ENCODE data around the gene VEPH1.
"Not testable (repeated sequence)": the region's sequence is repeated elsewhere in the genome, so short reads cannot be mapped to it uniquely, and the experiment has no call there.

Gene VEPH1

DNA sequence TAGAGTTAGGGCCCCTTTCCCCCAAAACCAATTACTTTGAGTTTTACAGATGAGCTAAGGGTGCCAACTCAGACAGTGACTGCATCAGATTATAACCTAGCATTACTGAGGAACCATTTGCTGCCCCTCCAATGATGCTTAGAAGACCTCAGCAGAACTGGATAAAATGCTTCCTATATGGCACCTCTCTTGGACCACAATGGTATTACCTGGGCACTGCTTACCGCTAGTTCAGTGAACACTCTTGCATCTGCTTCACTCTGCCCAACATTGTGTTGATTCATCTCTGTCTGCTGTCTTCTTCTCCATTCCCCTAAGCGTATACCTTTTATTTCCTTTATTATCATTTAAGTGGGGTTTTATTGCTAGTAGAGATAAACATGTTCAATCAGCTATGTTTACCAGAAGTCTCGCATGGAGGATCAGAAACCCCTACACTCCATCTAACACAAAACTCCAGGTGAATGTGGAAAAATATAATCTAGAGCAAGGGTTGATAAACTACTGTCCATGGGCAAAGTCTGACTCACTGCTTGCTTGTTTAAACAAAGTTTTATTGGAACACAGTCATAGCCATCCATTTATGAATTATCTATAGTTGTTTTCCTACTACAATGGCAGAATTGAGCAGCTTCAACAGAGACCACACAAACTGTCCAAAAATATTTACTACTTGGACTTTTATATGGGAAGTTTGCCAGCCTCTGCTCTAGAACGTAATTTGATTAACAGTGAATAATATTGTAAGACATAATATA is 166.8 kb downstream of the VEPH1 start:
- no peak for DNase-seq

DNA sequence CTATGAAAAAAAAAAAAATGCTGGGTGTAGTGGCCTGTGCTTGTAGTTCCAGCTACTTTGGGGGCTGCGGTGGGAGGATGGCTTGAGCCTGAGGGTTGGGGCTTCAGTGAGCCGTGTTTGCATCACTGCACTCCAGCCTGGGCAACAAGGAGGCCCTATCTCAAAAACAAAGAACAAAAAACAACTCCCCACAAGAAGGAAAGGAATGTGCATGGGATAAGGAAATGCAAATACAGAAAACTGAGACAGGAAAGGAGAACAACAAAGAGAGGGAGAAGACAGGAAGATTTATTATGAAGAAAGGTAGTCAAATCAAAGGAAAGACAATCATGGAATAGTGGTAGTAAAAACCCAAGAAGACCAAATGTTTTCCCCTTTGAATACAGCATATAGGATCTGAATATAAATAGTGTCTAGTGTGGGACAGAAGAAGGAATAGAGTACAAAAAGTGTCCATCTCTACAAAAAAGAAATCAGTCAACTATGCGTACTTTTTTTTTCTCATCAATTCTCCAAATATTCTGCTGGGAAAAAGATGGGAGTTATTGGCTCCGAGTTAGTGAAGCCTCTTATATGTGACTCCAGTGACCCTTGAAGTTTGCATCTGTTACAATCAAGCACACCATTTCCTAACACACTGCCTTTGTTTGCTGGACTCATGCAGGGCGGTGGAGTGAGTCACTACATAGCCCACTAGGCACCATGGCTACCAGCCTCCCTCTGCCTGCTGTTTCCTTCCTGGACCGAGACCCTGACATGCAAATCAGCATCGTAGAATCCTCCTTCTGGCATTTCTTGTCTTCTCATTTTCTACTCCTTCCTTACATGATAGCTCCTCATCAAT is 167.8 kb downstream of the VEPH1 start:
- DNase-seq = no peak

DNA sequence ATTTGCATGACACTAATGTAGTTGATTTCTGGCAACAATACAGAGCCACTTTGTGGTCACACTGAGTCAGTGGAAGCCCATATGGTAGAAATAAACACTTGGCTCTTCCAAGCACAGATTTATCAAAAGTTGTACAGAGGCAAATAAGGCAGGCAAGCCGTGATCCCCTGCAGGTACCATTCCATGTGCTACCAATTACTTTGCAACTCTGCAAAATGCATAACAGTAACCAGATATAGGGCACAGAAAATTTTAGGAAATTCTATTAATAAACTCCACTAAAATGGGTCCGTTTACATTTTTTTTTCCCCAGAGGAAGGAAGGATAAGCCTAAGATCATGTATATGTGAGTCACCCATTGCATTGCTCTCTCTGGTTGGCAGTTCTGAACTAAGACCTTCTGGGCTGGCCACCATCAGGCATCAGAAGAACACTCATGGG is 169.6 kb downstream of the VEPH1 start:
- no peak for DNase-seq

DNA sequence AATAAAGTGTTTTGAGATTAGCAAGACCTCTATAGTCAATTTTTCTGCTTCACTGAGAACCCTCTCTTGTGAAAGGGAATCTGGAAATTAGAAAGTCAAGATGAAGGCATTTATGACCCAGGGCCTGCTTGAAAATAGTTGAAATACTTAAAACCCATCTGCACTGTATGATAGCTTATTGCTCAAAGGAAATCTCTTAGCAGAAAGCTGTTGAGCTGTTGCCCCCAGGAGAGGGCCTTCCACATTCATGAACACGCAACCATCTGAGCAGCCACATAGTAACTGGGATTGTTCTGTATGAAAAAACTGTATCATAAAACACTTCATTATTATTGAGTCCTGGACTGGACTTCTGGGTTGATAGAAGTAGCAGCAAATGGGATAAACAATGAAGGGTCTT is 173.0 kb downstream of the VEPH1 start:
- no peak for DNase-seq

DNA sequence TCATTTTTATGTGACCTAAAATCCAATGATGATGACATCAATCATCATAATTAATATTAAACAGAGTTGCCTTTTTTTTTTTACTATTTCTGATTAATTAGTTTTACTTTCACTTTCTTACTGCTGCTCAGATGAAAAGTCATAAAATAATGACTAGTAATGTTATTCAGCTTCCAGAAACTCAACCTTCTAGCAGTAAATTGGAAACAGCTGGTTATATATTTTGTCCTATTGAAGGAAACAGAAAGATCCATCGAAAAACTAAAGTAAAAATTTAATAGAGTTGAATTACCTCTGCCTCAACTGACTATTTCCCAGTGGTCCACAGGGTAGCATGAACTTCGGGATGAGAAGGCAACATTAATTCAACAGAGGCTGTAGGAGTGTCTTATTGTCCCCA is 173.7 kb downstream of the VEPH1 start:
- no peak for DNase-seq

DNA sequence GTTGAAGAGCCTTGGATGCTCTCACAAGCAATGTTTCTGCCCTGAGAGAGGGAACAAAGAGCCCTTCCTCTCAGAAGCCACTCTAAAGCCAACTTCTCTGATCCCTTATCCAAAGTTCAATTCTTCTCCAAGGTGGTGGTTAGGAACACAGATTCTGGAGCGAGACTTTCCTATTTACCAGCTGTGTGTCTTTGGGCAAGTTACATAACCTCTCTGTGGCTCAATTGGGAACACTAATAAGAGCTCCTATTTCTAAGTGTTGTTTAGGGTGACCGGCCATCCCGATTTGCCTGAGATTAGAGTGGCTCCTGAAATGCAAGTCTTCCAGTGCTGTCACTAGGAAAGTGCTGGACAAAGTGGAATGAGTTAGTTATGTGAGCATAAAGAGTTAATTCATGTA is 175.4 kb downstream of the VEPH1 start:
- no peak for DNase-seq

DNA sequence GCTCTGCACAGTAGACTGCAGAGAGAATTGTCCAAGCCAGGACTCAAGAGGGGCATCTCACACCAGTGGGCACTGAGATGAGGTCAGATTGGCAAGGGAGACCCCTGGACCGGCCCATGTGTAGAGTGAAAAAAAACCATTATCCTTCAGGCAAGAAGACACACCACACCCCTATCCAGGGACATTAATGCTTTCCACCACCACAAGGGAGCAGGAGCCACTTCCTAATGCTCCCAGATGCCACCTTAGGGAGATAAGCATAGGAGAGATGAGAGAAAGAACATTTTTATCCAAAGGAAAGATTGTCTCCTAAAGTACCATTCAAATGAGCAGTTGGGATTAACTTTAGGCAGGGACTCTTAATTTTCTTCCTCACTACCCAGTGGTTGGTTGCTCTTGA is 176.2 kb downstream of the VEPH1 start:
- DNase-seq = no peak

DNA sequence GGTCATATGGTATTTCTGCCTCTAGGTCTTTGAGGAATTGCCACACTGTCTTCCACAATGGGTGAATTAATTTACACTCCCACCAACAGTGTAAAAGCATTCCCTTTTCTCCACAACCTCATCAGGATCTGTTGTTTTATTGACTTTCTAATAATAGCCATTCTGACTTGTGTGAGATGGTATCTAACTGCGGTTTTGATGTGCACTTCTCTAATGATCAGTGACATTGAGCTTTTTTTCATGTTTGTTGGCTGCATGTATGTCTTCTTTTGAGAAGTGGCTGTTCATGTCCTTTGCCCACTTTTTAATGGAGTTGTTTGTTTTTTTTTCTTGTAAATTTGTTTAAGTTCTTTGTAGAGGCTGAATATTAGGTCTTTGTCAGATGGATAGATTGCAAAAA is 178.3 kb downstream of the VEPH1 start:
- not testable (repeated sequence) for DNase-seq

DNA sequence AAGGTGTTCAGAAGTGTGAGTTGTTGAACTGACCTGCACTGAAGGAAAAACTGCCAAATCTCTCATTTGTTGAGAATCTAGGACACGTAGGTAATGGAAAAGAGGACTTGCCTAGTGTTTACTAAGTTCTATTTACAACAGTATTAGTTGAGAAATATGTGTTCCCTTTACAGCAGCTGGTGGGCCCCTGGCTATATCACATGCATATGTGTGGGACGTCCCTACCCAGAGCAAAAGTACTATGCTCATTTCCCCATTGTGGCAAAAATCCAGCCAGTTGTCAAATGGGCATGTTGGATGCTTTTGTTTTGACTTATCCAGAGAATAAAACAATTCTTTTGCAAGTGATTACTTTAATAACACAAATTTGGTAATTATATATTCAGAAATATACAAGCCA is 179.9 kb downstream of the VEPH1 start:
- DNase-seq = no peak

DNA sequence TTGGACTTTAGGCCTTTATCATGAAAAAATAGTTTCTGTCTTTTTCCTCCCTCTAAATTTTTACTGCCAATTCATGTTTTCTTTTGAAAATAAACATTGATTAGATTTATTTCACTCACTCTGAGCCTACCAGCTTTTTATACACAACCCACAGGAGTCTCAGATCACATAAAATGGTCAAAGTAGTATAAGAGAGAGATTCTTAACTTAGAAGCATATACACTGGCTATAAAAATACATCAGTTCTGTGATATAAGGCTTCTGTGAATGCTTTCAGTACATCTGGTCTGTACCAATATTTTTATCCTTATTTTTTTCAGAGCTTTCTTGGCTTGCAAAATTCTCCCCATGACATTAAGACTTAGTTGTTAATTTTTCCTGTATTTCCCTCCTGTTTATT is 183.5 kb downstream of the VEPH1 start:
- no peak for DNase-seq

DNA sequence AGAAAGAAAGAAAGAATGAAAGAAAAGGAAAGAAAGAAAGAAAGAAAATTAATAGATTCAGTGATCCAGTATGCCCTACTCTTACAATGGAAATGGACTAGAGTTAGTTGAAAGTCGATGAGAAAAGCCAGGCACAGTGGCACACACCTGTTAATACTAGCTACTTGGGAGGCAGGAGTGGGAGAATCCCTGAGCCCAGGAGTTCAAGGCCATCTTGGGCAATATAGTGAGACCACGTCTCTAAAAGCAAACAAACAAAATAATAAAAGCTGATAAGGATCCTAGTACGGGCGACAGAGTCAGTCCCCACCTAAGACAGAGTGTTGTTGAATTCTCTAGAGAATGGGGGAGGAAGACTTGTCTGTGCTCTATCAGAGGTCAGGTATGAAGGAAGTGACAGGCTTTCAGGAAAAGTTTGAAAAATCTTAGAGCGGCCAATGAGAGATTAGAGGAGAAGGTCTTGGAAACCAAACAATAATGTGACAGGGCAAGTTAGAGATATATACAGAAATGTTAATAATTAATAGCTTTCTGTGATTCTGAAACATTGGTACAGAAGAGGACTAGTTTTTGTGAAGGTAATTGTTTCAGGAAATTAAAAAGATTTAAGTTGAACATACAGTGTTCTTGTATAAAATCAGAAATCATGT is 184.5 kb downstream of the VEPH1 start:
- DNase-seq = no peak

DNA sequence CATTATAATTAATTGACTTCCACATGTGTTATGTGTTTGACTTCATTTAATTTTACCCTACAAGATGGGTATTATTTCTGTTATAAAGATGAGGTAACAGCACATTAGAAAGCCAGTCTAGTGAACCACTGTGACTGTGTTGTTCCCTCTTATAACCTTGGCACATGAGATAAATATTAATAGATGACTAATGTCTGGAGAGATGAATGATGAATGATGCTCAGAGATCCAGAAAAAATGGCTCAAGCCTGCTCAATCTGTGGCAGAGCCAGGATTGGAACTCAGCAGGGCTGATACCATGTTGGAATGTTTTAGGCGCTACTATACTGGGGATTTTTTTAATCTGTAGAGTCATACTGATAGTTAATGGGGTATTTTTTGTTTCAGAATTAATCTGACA is 185.3 kb downstream of the VEPH1 start:
- DNase-seq = no peak

DNA sequence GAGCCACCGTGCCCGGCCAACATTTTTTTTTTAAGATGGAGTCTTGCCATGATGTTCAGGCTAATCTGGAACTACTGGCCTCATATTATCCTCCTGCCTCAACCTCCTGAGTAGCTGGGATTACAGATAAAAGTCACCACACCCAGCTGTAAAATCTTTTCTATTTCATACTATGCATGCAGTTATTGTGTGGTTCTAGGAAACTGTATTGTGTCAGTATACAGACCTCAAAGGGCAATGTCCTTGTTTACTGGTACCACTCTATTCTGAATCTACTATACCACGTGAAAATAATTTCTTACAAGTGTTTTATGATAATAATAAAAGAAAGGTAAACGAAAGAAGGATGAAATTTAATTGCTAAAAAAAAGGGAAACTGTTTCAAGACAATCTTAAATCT is 190.0 kb downstream of the VEPH1 start:
- DNase-seq = no peak

DNA sequence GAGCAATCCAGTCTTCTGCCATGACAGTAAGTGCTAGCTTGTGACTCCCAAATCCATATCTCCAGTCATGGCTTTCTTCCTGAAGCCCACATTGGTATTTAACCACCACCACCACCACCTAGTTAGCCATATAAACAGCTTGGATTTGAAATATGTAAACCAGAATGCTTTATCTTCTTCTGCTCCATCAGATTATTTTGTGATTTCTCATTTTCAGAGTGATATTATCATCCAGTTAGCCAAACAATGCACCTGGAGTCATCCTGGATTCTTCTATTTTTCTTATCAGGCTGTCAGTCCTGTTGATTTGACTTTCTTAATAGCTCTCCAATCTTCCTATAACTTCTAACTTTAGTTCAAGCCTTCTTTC is 190.9 kb downstream of the VEPH1 start:
- no peak for DNase-seq

DNA sequence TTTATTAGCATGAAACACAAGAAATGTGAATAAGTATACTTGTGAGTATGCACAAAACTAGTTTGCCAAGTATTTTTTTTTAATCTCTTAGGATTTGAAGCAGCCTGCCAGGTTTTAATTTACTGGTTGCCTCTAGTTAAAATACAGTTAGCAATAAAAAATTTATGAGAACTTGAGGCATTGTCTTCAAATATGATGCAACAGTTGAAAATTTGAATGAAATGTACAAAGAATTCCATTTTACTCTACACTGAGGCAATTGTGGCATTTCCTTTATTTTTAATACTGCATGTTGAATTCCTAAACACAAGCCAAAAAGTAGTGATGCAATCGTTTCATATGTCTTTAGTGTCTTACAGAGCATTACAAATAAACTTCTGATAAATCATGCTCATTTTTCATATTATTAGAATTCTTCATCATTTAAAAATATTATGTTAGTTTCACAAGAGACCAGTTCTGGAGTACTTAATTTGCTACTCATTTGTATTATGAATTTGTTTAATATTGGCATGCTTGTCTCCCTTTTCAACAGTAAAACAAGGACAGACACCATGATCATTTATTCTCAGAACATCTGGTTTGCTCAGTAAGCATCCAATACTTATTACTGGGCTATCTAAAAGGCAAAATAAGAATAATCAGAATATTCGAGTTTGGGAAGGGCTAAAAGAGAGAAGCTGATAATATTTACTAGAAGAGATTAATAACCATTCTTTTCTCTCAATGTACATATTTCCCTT is 191.4 kb downstream of the VEPH1 start:
- DNase-seq = no peak

DNA sequence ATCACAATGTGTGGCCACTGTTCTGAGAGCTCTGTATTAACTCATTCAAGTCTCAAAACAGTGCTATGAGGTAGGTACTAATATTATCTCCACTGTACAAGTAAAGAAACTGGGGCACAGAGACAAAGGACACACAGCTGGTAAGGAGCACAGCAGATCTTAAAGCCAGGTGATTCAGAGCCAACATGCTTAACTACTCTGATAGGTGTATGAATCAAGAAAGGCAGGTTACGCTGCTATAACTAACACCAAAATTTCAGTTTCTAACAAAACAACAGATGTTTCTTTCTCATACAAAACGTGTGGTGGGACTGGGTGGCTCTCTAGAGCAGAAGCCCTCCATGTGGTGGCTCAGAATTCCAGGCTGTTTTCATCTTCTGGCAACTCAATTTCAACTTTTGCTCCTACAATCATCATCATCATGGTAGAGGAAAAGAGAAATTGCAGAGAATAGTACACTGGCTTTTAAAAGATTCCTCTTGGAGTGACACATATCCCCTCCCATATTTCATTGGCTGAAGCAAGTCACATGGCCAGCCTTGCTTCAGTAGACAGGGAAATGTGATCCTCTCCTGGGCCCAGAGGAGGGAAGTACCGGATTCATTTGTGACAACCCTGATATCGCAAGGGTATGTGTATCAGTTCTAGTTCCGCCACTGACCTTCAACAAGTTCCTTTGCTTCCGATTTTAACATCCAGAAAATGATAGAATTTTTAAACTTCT is 192.7 kb downstream of the VEPH1 start:
- DNase-seq = no peak

DNA sequence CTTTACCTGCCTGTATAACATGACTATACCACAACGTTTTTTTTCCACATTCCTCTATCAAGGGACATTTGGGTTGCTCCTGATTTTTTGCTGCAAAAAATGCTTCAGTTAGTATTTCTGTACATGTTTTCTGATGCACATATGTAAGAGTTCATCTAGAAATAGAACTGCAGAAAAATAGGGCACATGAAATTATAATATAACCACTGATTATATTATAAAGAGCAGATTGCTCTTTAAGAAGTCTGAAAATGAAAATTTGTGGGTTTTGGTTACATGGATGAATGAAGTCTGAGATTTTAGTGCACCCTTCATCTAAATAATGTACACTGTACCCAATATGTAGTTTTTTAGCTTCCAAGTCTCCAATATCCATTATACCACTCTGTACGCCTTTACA is 196.7 kb downstream of the VEPH1 start:
- no peak for DNase-seq

DNA sequence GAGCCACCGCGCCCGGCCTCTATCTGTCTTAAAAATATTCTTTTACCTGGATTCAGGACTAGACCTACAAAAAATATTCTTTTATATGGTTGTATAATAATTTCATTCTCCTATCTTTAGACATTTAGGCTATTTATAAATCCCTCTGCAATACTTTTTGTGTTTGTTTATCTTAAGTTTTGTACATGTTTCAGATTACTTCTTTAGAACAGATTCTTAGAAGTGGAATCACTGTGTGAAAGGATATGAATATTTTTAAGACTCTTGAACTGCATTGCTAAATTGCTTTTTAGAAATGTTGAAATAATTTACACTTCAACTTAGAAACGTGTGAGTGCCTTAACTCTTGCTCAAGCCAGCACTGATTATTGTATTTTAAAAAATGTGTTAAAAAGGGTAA is 197.8 kb downstream of the VEPH1 start:
- DNase-seq = no peak

DNA sequence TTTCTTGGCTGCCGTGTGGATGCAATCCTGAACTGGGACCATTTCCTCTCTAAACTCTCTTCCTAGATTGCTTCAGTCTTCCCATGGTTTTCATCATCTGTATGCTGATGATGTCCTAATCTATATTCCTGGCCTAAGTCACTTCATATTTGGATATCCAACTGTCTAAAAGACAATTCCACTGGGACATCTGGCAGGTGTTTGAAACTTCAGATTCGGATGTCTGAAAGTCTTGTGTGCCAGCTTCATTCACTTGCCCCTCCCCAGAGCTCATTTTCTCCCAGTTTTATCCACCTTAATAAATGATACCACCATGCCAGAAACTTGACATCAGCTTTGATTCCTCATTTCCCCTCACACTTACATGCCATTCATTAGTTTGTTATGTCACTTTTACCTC is 201.5 kb downstream of the VEPH1 start:
- no peak for DNase-seq

DNA sequence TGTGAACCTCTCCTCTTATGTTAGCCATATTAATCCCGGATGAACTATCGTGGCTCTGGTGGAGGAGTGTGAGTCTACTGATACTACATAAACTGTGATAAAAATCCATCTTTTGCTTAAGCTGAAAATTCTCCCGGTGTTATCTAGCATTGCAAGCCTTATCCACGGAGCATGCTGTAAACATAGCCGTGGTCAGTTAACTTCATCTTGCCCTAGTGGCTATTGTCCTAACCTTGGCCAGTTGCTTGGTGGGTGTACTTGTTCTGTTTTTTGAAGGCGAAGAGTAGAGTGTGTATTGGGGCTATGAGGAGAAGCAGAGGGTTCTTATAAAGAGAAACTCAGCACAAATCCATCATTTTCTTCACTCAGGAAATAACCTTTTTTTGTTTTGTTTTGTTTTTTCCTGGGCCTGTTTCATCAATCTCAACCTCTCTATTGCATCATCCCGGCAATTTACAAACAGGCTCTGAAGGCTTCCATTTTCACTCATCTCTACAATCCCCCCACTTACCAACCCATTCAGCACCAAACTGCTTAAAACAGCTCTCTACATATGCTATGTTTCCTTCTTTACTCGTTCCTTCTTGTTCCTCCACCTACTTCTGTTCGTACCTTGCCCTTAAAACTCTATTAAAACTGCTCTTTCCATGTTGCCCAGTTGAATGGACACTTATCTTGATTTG is 202.1 kb downstream of the VEPH1 start:
- DNase-seq = no peak

DNA sequence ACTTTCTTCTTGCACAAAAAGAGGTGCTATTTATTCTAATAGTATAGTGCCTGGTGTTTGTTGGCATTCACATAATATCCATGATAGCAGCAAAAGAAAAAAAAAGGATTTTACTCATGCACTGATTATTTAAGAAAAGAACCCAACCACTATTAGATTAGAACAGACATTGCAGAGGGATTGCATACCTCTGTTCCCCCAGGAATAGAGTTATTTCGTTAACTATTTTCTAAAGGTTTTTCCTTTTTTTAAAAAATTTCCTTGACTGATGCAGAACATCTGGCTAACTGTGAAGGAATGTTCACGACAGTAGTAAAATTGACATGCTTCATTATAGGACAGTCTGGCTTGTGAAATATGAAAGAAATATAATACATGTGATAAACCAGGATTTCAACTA is 203.1 kb downstream of the VEPH1 start:
- no peak for DNase-seq

DNA sequence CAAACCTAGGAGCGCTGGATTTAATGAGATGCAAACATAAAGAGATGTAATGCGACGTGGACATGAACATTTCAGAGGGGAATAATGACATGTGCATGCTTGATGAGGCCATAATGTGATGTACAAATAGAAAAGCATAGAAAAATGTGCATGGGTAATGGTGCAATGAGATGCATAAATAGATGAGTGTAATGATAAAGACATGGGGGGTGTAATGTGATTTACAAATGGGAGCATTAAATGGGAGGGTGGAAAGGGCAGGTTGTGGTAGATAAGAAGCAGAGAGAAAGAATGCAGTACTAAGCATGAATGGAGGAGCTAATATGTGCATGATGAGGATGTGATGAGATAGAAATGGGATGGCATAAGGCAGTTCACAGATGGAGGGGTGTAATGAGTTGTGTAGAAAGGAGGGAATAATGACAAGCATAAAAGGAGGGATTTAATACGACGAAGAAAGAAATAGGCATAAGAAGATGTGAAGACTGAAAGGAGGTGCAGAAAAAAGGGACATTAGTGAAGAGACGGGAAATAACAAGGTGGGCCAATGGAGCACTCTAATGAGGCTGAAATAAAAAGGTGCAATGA is 205.8 kb downstream of the VEPH1 start:
- DNase-seq = no peak
